K562 (cell line): Measurements from ENCODE around the gene ALG12. TPM values are rescaled to one million over a fixed set of nuclear protein-coding genes. Genes with fewer than 3 reads are reported as not detected.
A peak's percentile ranks its signal among the peaks of the same experiment; 100 is the strongest.

Experiments
- ATAC-seq: fragments of 200-7000 bp; cut with Tn5 transposase; 3 replicates; pipeline ENCODE4 v1.9.1; 2020; ENCODE audit warnings: moderate library complexity
- BruUV-seq: library from RNA; stranded (reverse); fragments of 400-500 nt; replicated peaks from 2 replicates; lab custom pipeline; 2021; lab: Mats Ljungman, UMichigan
- CTCF ChIA-PET: fragments of 300-600 bp; formaldehyde crosslinking; extraction: SDS; loops from one replicate; lab custom pipeline; 2021; ENCODE audit warnings: low intra/inter-chr PET ratio; lab: Yijun Ruan, JAX
- POLR2A ChIA-PET: fragments of 300-600, 350-650 bp; sonication (Branson Sonifier 250); formaldehyde crosslinking; extraction: SDS; loops from one replicate; lab custom pipeline; 2021; ENCODE audit warnings: antibody characterized with exemption, inconsistent platforms; lab: Yijun Ruan, JAX
- DNase-seq, 4 experiments: peaks; one replicate each; pipeline versions ENCODE4 v3.0.0 to v3.0.0-alpha.2; 2011 to 2018; ENCODE audit warnings: low spot score in 3 of 4, mixed read lengths in 3 of 4; ENCODE audit errors: extremely low read depth in 1 of 4
- FAIRE-seq: peaks from 2 replicates; lab custom pipeline; 2011; peaks lifted over from hg19 to GRCh38; lab: Jason Lieb, UNC
- H2AFZ ChIP-seq: 2 replicates; pipeline ENCODE4 v1.6.0; 2011; ENCODE audit warnings: low read depth, low read length, control low read depth, inconsistent platforms
- H3K27ac ChIP-seq: fragments of 200-600 bp; 3 replicates; pipeline ENCODE4 v1.8.0; 2011; ENCODE audit warnings: low read depth, mild to moderate bottlenecking, control low read depth, inconsistent platforms, low read length, moderate library complexity, mixed read lengths; ENCODE audit errors: extremely low read depth
- H3K27me3 ChIP-seq, 2 experiments: fragments of 300-600 bp in 1 of 2; 2 replicates in 1 of 2; 3 replicates in 1 of 2; pipeline versions ENCODE4 v1.6.0 to v1.8.0; 2011; ENCODE audit warnings: inconsistent platforms in 2 of 2, low read length in 2 of 2, mild to moderate bottlenecking in 1 of 2, mixed read lengths in 1 of 2, moderate library complexity in 1 of 2; ENCODE audit not compliant: control insufficient read depth in 2 of 2, insufficient read depth in 2 of 2
- H3K36me3 ChIP-seq: fragments of 300-600 bp; 3 replicates; pipeline ENCODE4 v1.8.0; 2011; ENCODE audit warnings: mild to moderate bottlenecking, low read length, inconsistent platforms; ENCODE audit not compliant: control insufficient read depth, insufficient read depth
- H3K4me1 ChIP-seq, 2 experiments: fragments of 200-600 bp in 1 of 2; replicated peaks in 1 of 2; 2 replicates in 1 of 2; 3 replicates in 1 of 2; pipeline versions ENCODE4 v1.5.1 to v1.8.0; 2011; ENCODE audit warnings: inconsistent platforms in 2 of 2, low read length in 2 of 2, mild to moderate bottlenecking in 1 of 2, mixed read lengths in 1 of 2, moderate library complexity in 1 of 2; ENCODE audit not compliant: control insufficient read depth in 2 of 2, insufficient read depth in 2 of 2
- H3K4me2 ChIP-seq: 2 replicates; pipeline ENCODE4 v1.6.1; 2011; ENCODE audit warnings: low read length, control low read depth, inconsistent platforms, mixed read lengths; ENCODE audit not compliant: insufficient read depth
- H3K4me3 ChIP-seq: fragments of 200-600 bp; sonication (generic), shearing (Covaris generic); 2 replicates; pipeline ENCODE4 v1.5.1; 2016; ENCODE audit warnings: control low read depth, inconsistent platforms
- H3K79me2 ChIP-seq: fragments of 200-600 bp; 3 replicates; pipeline ENCODE4 v1.8.0; 2011; ENCODE audit warnings: low read length, inconsistent platforms; ENCODE audit not compliant: control insufficient read depth, insufficient read depth
- H3K9ac ChIP-seq, 2 experiments: 2 replicates each; pipeline versions ENCODE4 v1.6.0 to v1.6.1; 2011; ENCODE audit warnings: low read depth in 2 of 2, low read length in 2 of 2, control low read depth in 1 of 2, inconsistent platforms in 1 of 2, mild to moderate bottlenecking in 1 of 2, mixed read lengths in 1 of 2; ENCODE audit not compliant: insufficient read depth in 1 of 2
- H3K9me1 ChIP-seq: one replicate; pipeline ENCODE4 v1.6.0; 2011; ENCODE audit warnings: inconsistent platforms, mild to moderate bottlenecking, low read length, moderate library complexity; ENCODE audit not compliant: control insufficient read depth, insufficient read depth
- H3K9me3 ChIP-seq: replicated peaks from 2 replicates; pipeline ENCODE4 v1.5.1; 2011; ENCODE audit warnings: low read depth, low read length, inconsistent platforms; ENCODE audit not compliant: control insufficient read depth, insufficient read depth
- H4K20me1 ChIP-seq: replicated peaks from 2 replicates; pipeline ENCODE4 v1.6.1; 2011; ENCODE audit warnings: low read length, inconsistent platforms, mixed read lengths; ENCODE audit not compliant: control insufficient read depth, insufficient read depth
- CAMTA2 ChIP-seq: fragments of 250-450 bp; sonication (Bioruptor Pico); conservative IDR thresholded peaks from 2 replicates; pipeline ENCODE4 v1.5.1; 2022
- ETV5 ChIP-seq: sonication (generic); formaldehyde crosslinking; IDR thresholded peaks from 2 replicates; pipeline ENCODE4 v1.4.0; 2020; ENCODE audit warnings: low read depth, mild to moderate bottlenecking, missing genetic modification reagents
- FOXA3 ChIP-seq, 2 experiments: fragments of 450-650 bp in 1 of 2; sonication (generic) in 1 of 2; formaldehyde crosslinking; IDR thresholded peaks in 1 of 2; conservative IDR thresholded peaks in 1 of 2; 2 replicates each; pipeline versions ENCODE4 v1.4.0 to v1.8.0; 2020 to 2022; ENCODE audit warnings: mild to moderate bottlenecking in 2 of 2, missing genetic modification reagents in 1 of 2
- NBN ChIP-seq: fragments of 450-650 bp; IDR thresholded peaks from 2 replicates; pipeline ENCODE4 v1.6.1; 2016; ENCODE audit warnings: low read depth, mild to moderate bottlenecking
- PCBP2 ChIP-seq: fragments of 200-400 bp; formaldehyde crosslinking; IDR thresholded peaks from 2 replicates; pipeline ENCODE4 v1.6.1; 2018; ENCODE audit warnings: low read length, low read depth, mild to moderate bottlenecking, moderate library complexity; ENCODE audit not compliant: poor library complexity, severe bottlenecking
- SMAD3 ChIP-seq: fragments of 450-650 bp; formaldehyde crosslinking; conservative IDR thresholded peaks from 2 replicates; pipeline ENCODE4 v1.4.0; 2020; ENCODE audit warnings: mild to moderate bottlenecking
- ZEB2 ChIP-seq: fragments of 450-650 bp; IDR thresholded peaks from 2 replicates; pipeline ENCODE4 v1.6.1; 2016
- ZNF232 ChIP-seq: sonication (generic); formaldehyde crosslinking; IDR thresholded peaks from 2 replicates; pipeline ENCODE4 v1.8.0; 2022; ENCODE audit warnings: mild to moderate bottlenecking, missing genetic modification reagents
- ZNF316 ChIP-seq: fragments of 450-650 bp; IDR thresholded peaks from 2 replicates; pipeline ENCODE4 v1.6.1; 2016
- ZNF644 ChIP-seq: fragments of 200-800 bp; sonication (Bioruptor generic); IDR thresholded peaks from 2 replicates; pipeline ENCODE4 v1.6.1; 2016; ENCODE audit warnings: low read depth, missing genetic modification characterization, missing compliant biosample characterization
- WGBS: fragments of 100-300 bp; shearing (Covaris generic); methylation state at CpG from one replicate; pipeline ENCODE4 v1.1.6; 2016; ENCODE audit warnings: low coverage, mixed read lengths; ENCODE audit not compliant: insufficient coverage; ENCODE audit errors: missing lambda C conversion rate; 5-methylcytosine and 5-hydroxymethylcytosine counted together
- in situ Hi-C: fragments of 300-500 bp; cut with MboI; formaldehyde crosslinking; loops from 4 replicates; pipeline ENCODE4 v1.15.0; 2018; ENCODE audit warnings: inconsistent platforms, mixed read lengths
- intact Hi-C: fragments of 100-400 bp; cut with micrococcal nuclease; formaldehyde crosslinking; loops from 2 replicates; pipeline ENCODE4 v1.14.2; 2022
- polyA plus RNA-seq, 8 experiments: library from polyadenylated mRNA; depleted of rRNA in 4 of 8; stranded (reverse) in 5 of 8; unstranded in 3 of 8; fragments of >200 nt; fragmentation: Nextera tagmentation in 2 of 8; fragmentation: Illumina TruSeq in 1 of 8; extraction: Ambion mirVana in 2 of 8; extraction: Trizol in 1 of 8; gene quantifications; 2 replicates each; pipeline versions ENCODE4 v1.2.1 to v1.2.3, GENCODE V29; 2011 to 2014; ENCODE audit warnings: inconsistent platforms in 1 of 8, missing spikeins in 1 of 8
- total RNA-seq, 7 experiments: library from RNA; depleted of rRNA in 6 of 7; stranded (reverse); fragments of >200 nt in 6 of 7; fragmentation: Illumina TruSeq in 2 of 7; extraction: Trizol in 2 of 7; gene quantifications; 2 replicates each; pipeline versions ENCODE4 v1.2.1 to v1.2.3, GENCODE V29; 2011 to 2021; ENCODE audit warnings: low replicate concordance in 1 of 7
- TF ChIP-seq, protein P1 (sequence below), 3 experiments: fragments of 200-800 bp in 1 of 3; fragments of 250-450 bp in 1 of 3; fragments of 450-650 bp in 1 of 3; sonication (Bioruptor Pico) in 1 of 3; sonication (Bioruptor generic) in 1 of 3; formaldehyde crosslinking in 1 of 3; IDR thresholded peaks; 2 replicates each; pipeline versions ENCODE4 v1.6.1 to v1.8.0; 2016 to 2022; ENCODE audit warnings: mild to moderate bottlenecking in 2 of 3, missing genetic modification characterization in 2 of 3, missing compliant biosample characterization in 1 of 3, moderate library complexity in 1 of 3
- TF ChIP-seq, protein P2 (sequence below): fragments of 450-650 bp; IDR thresholded peaks from 2 replicates; pipeline ENCODE4 v1.6.1; 2017; ENCODE audit warnings: antibody characterized with exemption

The ALG12 gene
- total and polyA plus RNA-seq, 9 of the 15 experiments (the other 6 are each of a cell fraction or from before 2014, with no cell fraction given): 0.20 to 8.5 (median 3.4) TPM

DNA sequence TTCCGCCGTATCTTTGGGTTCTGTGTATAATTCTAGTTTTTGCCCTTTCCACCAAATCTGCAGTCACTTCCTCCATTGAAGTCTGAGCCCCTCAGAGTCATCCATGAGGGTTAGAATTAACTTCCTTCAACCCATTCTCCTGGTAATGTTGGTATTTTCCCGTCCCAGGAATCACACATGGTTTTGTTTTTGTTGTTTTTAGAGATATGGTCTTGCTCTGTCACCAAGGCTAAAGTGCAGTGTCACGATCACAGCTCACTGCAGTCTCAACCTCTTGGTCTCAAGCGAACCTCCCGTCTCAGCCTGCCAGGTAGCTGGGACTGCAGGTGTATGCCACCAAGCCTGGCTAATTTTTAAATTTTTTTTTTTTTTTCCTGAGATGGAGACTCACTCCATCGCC is 45.9 kb downstream of the ALG12 start:
- no TSS peak for BruUV-seq
- POLR2A ChIA-PET: interaction anchor here (0.8 to 1.4 kb wide), 3 partner anchors 9 to 23 kb away, joined by 3 to 6 read pairs (median 3); no protein-coding TSS in a partner anchor
- ATAC-seq: peak; percentile 85
- no peak for TF ChIP-seq ETV5
- no peak for TF ChIP-seq FOXA3 (CRISPR knock-in tag; conservative IDR thresholded peaks at IDR 0.05 in 1 of 2, IDR thresholded peaks at IDR 0.05 in 1 of 2)
- TF ChIP-seq ZNF644 (tag): no peak
- TF ChIP-seq, protein P1, sequence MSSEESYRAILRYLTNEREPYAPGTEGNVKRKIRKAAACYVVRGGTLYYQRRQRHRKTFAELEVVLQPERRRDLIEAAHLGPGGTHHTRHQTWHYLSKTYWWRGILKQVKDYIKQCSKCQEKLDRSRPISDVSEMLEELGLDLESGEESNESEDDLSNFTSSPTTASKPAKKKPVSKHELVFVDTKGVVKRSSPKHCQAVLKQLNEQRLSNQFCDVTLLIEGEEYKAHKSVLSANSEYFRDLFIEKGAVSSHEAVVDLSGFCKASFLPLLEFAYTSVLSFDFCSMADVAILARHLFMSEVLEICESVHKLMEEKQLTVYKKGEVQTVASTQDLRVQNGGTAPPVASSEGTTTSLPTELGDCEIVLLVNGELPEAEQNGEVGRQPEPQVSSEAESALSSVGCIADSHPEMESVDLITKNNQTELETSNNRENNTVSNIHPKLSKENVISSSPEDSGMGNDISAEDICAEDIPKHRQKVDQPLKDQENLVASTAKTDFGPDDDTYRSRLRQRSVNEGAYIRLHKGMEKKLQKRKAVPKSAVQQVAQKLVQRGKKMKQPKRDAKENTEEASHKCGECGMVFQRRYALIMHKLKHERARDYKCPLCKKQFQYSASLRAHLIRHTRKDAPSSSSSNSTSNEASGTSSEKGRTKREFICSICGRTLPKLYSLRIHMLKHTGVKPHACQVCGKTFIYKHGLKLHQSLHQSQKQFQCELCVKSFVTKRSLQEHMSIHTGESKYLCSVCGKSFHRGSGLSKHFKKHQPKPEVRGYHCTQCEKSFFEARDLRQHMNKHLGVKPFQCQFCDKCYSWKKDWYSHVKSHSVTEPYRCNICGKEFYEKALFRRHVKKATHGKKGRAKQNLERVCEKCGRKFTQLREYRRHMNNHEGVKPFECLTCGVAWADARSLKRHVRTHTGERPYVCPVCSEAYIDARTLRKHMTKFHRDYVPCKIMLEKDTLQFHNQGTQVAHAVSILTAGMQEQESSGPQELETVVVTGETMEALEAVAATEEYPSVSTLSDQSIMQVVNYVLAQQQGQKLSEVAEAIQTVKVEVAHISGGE (CRISPR knock-in tag; IDR thresholded peaks at IDR 0.05): no peak
- TF ChIP-seq, protein P2, sequence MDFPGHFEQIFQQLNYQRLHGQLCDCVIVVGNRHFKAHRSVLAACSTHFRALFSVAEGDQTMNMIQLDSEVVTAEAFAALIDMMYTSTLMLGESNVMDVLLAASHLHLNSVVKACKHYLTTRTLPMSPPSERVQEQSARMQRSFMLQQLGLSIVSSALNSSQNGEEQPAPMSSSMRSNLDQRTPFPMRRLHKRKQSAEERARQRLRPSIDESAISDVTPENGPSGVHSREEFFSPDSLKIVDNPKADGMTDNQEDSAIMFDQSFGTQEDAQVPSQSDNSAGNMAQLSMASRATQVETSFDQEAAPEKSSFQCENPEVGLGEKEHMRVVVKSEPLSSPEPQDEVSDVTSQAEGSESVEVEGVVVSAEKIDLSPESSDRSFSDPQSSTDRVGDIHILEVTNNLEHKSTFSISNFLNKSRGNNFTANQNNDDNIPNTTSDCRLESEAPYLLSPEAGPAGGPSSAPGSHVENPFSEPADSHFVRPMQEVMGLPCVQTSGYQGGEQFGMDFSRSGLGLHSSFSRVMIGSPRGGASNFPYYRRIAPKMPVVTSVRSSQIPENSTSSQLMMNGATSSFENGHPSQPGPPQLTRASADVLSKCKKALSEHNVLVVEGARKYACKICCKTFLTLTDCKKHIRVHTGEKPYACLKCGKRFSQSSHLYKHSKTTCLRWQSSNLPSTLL: no peak
- no peak for TF ChIP-seq PCBP2
- no peak for TF ChIP-seq NBN
- 0 out of 2 replicates have a peak, but pooled peaks have one; percentile 24 for TF ChIP-seq ZEB2
- TF ChIP-seq ZNF232: no peak
- no peak for TF ChIP-seq CAMTA2 (CRISPR knock-in tag)
- TF ChIP-seq SMAD3 (CRISPR knock-in tag): no peak
- TF ChIP-seq ZNF316: peak; percentile 92

More for the DNA sequence above, 45.9 kb downstream of the ALG12 start:
- Histone ChIP-seq H3K9me3 (peaks cover 3% of the 10 kb centered on the region), H2AFZ (no peak overlapping the region), H3K27me3 (no peaks in the 10 kb centered on the region), H3K27ac (peak overlapping the region; percentile 69), H3K4me1 (peaks cover 6 to 13% of the 10 kb centered on the region in 2 experiments; a peak in 4 of 5 replicates), H3K9ac (no peak overlapping the region), H3K36me3 (peaks cover 11% of the 10 kb centered on the region; the same call in 2 of the 3 replicates), H3K9me1 (no peaks in the 10 kb centered on the region), H3K4me2 (peak overlapping the region; percentile 62; the same call in 1 of the 2 replicates), H3K4me3 (no peak overlapping the region), H3K79me2 (peaks cover 76% of the 10 kb centered on the region), H4K20me1 (peaks cover 9% of the 10 kb centered on the region; the same call in 1 of the 2 replicates)
- in situ Hi-C loops: no loop called here
- FAIRE-seq (peak; percentile 75), DNase-seq (peak in 1 of 4 experiments; percentile 49)
- CTCF ChIA-PET: no interaction called here
- 23% methylated on average over 7 of the region's 7 CpGs for WGBS
- intact Hi-C loops: no loop called here
